ENCODE measurements around the gene TSPAN18. TPM values are rescaled to one million over a fixed set of nuclear protein-coding genes. Genes with fewer than 3 reads are reported as not detected.

The TSPAN18 gene
- total and polyA plus RNA-seq, 2 experiments from 2014 or later, result 6.0 to 10.6 TPM

DNA sequence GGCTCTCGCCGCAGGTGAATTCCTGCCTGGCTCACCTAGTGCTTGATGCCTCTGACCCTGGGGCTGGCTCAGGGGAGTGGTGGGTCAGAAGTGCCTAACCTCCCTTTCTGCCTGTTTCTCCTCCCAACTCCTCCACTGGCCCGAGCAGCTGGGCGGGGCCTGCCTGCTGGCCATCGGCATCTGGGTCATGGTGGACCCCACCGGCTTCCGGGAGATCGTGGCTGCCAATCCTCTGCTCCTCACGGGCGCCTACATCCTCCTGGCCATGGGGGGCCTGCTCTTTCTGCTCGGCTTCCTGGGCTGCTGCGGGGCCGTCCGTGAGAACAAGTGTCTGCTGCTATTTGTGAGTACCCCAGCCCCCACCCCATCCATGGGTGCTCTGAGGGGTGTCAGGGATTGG, 182.8 kb downstream of the TSPAN18 start:
- H3K27ac Mint-ChIP-seq, result no peak overlapping the region
- Histone ChIP-seq H3K27me3 (ENCODE audit: insufficient read depth) (no peaks in the 10 kb centered on the region), H3K27ac (ENCODE audit: low read depth) (no peak overlapping the region), H4K20me1 (replicated peaks; ENCODE audit: insufficient read depth) (no peaks in the 10 kb centered on the region), H3K79me2 (replicated peaks; ENCODE audit: insufficient read depth) (no peaks in the 10 kb centered on the region), H3F3A (replicated peaks; ENCODE audit: low read depth) (0 out of 2 replicates have a peak, but pooled peaks cover 5% of the 10 kb centered on the region), H3K4me3 (no peak overlapping the region), H3K36me3 (ENCODE audit: insufficient read depth) (no peaks in the 10 kb centered on the region), H3K9me2 (ENCODE audit: insufficient read depth) (no peaks in the 10 kb centered on the region), H3K4me2 (no peak overlapping the region), H2AFZ (no peak overlapping the region), H3K4me1 (ENCODE audit: insufficient read depth) (peaks cover 30% of the 10 kb centered on the region)
- peaks cover 14% of the 10 kb centered on the region for H3K27me3 Mint-ChIP-seq (ENCODE audit: insufficient read depth, low read depth, poor library complexity)
- no peak for DNase-seq (ENCODE audit: low spot score)
- no peak for ATAC-seq
- TF ChIP-seq EZH2phosphoT487 (IDR thresholded peaks at IDR 0.05; ENCODE audit: unreplicated experiment) (no peak), POLR2AphosphoS5 (IDR thresholded peaks at IDR 0.05; ENCODE audit: low read depth) (no peak), ZNF331 (CRISPR knock-in tag; IDR thresholded peaks at IDR 0.05; ENCODE audit: low read depth) (no peak), JUNB (IDR thresholded peaks at IDR 0.05; ENCODE audit: unreplicated experiment) (no peak), ZNF114 (CRISPR knock-in tag; IDR thresholded peaks at IDR 0.05) (no peak)
- TF ChIP-seq, protein P1, sequence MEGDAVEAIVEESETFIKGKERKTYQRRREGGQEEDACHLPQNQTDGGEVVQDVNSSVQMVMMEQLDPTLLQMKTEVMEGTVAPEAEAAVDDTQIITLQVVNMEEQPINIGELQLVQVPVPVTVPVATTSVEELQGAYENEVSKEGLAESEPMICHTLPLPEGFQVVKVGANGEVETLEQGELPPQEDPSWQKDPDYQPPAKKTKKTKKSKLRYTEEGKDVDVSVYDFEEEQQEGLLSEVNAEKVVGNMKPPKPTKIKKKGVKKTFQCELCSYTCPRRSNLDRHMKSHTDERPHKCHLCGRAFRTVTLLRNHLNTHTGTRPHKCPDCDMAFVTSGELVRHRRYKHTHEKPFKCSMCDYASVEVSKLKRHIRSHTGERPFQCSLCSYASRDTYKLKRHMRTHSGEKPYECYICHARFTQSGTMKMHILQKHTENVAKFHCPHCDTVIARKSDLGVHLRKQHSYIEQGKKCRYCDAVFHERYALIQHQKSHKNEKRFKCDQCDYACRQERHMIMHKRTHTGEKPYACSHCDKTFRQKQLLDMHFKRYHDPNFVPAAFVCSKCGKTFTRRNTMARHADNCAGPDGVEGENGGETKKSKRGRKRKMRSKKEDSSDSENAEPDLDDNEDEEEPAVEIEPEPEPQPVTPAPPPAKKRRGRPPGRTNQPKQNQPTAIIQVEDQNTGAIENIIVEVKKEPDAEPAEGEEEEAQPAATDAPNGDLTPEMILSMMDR (conservative IDR thresholded peaks at IDR 0.05; ENCODE audit: low read depth in 2 of 2), result no peak
- no peaks in the 10 kb centered on the region for H3K36me3 Mint-ChIP-seq (ENCODE audit: low read depth)
- H3K9me3 Mint-ChIP-seq, result no peaks in the 10 kb centered on the region
- H3K4me1 Mint-ChIP-seq, result peaks cover 52% of the 10 kb centered on the region
- no peak overlapping the region for H3K4me3 Mint-ChIP-seq

GRCh38 chr11:44910591-44910990, 183.8 kb downstream of the TSPAN18 start:
- H3K9me2 ChIP-seq (ENCODE audit: insufficient read depth), result no peaks in the 10 kb centered on the region

More at GRCh38 chr11:44910591-44910990, 183.8 kb downstream of the TSPAN18 start:
- Histone ChIP-seq H2AFZ (no peak overlapping the region), H3K4me2 (peak overlapping the region; percentile 37; the same call in 1 of the 2 replicates), H4K20me1 (replicated peaks; ENCODE audit: insufficient read depth) (no peaks in the 10 kb centered on the region), H3K27ac (ENCODE audit: low read depth) (no peak overlapping the region), H3K36me3 (ENCODE audit: insufficient read depth) (no peaks in the 10 kb centered on the region), H3K27me3 (ENCODE audit: insufficient read depth) (no peaks in the 10 kb centered on the region), H3K4me3 (no peak overlapping the region), H3K79me2 (replicated peaks; ENCODE audit: insufficient read depth) (no peaks in the 10 kb centered on the region), H3F3A (replicated peaks; ENCODE audit: low read depth) (0 out of 2 replicates have a peak, but pooled peaks cover 3% of the 10 kb centered on the region), H3K4me1 (ENCODE audit: insufficient read depth) (peaks cover 19% of the 10 kb centered on the region)
- Mint-ChIP-seq H3K4me1 (peaks cover 43% of the 10 kb centered on the region), H3K36me3 (ENCODE audit: low read depth) (no peaks in the 10 kb centered on the region), H3K27ac (no peak overlapping the region), H3K27me3 (ENCODE audit: insufficient read depth, low read depth, poor library complexity) (peaks cover 9% of the 10 kb centered on the region), H3K4me3 (no peak overlapping the region), H3K9me3 (no peaks in the 10 kb centered on the region)
- ATAC-seq, result no peak
- TF ChIP-seq REST (IDR thresholded peaks at IDR 0.05; ENCODE audit: unreplicated experiment) (no peak), NANOG (IDR thresholded peaks at IDR 0.05; ENCODE audit: borderline replicate concordance) (no peak), EZH2phosphoT487 (IDR thresholded peaks at IDR 0.05; ENCODE audit: unreplicated experiment) (no peak), ZNF331 (CRISPR knock-in tag; IDR thresholded peaks at IDR 0.05; ENCODE audit: low read depth) (no peak)
- no peak for DNase-seq (ENCODE audit: low spot score)

Data from GM23338 (cell line).